ENCODE results near the gene FTSJ3.

- TF ChIP-seq ZNF175 (tag by site-specific recombination; IDR thresholded peaks at IDR 0.05) (no peak), CTCF (tag by site-specific recombination; IDR thresholded peaks at IDR 0.05) (no peak), YY1 (tag by site-specific recombination; IDR thresholded peaks at IDR 0.05) (no peak), HOXA7 (CRISPR knock-in tag; IDR thresholded peaks at IDR 0.05; ENCODE audit: borderline replicate concordance) (no peak)
These were observed 26.7 kb downstream of the FTSJ3 start for GRCh38 chr17:63800783-63801182.

All from HEK293 (cell line).